GM23338 (cell line): ENCODE measurements around the gene DNAAF3. TPM values are rescaled to one million over a fixed set of nuclear protein-coding genes. Genes with fewer than 3 reads are reported as not detected.

ENCODE experiments used
- ATAC-seq: fragments of 200-7000 bp; cut with Tn5 transposase; 3 replicates; pipeline ENCODE4 v1.9.1; 2020
- DNase-seq: peaks from one replicate; pipeline ENCODE4 v3.0.0-alpha.2; 2015; ENCODE audit warnings: low spot score
- H2AFZ ChIP-seq: fragments of 200-600 bp; sonication (generic); 2 replicates; pipeline ENCODE4 v1.8.0; 2016; ENCODE audit warnings: antibody characterized with exemption, mild to moderate bottlenecking, moderate library complexity
- H3F3A ChIP-seq: fragments of 200-600 bp; sonication (generic); replicated peaks from 2 replicates; pipeline ENCODE4 v1.8.0; 2017; ENCODE audit warnings: antibody characterized with exemption, mixed run types, low read depth
- H3K27ac ChIP-seq: fragments of 200-600 bp; sonication (generic); 2 replicates; pipeline ENCODE4 v1.6.1; 2016; ENCODE audit warnings: low read depth
- H3K27me3 ChIP-seq: fragments of 200-600 bp; sonication (generic); 2 replicates; pipeline ENCODE4 v1.8.0; 2016; ENCODE audit warnings: mild to moderate bottlenecking, mixed run types, moderate library complexity; ENCODE audit not compliant: insufficient read depth
- H3K36me3 ChIP-seq: fragments of 200-600 bp; sonication (generic); 2 replicates; pipeline ENCODE4 v1.8.0; 2016; ENCODE audit warnings: mild to moderate bottlenecking; ENCODE audit not compliant: insufficient read depth
- H3K4me1 ChIP-seq: fragments of 200-600 bp; sonication (generic); 2 replicates; pipeline ENCODE4 v1.8.0; 2016; ENCODE audit warnings: mild to moderate bottlenecking, moderate library complexity; ENCODE audit not compliant: insufficient read depth
- H3K4me2 ChIP-seq: fragments of 200-600 bp; sonication (generic); 2 replicates; pipeline ENCODE4 v1.7.1; 2017; ENCODE audit warnings: mixed run types
- H3K4me3 ChIP-seq: fragments of 200-600 bp; sonication (generic); 2 replicates; pipeline ENCODE4 v1.6.1; 2016; ENCODE audit warnings: mixed run types
- H3K79me2 ChIP-seq: fragments of 200-600 bp; sonication (generic); replicated peaks from 2 replicates; pipeline ENCODE4 v1.8.0; 2017; ENCODE audit warnings: mild to moderate bottlenecking; ENCODE audit not compliant: insufficient read depth
- H3K9me2 ChIP-seq: fragments of 200-600 bp; sonication (generic); 2 replicates; pipeline ENCODE4 v1.8.0; 2017; ENCODE audit not compliant: insufficient read depth
- H4K20me1 ChIP-seq: fragments of 200-600 bp; sonication (generic); replicated peaks from 2 replicates; pipeline ENCODE4 v1.8.0; 2017; ENCODE audit warnings: mild to moderate bottlenecking; ENCODE audit not compliant: insufficient read depth
- H3K27ac Mint-ChIP-seq: 2 replicates; pipeline ENCODE4 v1.8.0; 2020; ENCODE audit warnings: inconsistent platforms, mild to moderate bottlenecking, moderate library complexity, mixed read lengths
- H3K27me3 Mint-ChIP-seq: 3 replicates; pipeline ENCODE4 v1.8.0; 2022; ENCODE audit warnings: low read depth, mild to moderate bottlenecking, moderate library complexity, mixed read lengths, inconsistent platforms; ENCODE audit not compliant: insufficient read depth, poor library complexity
- H3K36me3 Mint-ChIP-seq: 3 replicates; pipeline ENCODE4 v1.8.0; 2021; ENCODE audit warnings: low read depth, mild to moderate bottlenecking, inconsistent platforms, moderate library complexity, mixed read lengths
- H3K4me1 Mint-ChIP-seq: 3 replicates; pipeline ENCODE4 v1.8.0; 2020; ENCODE audit warnings: mild to moderate bottlenecking, inconsistent platforms, mixed read lengths
- H3K4me3 Mint-ChIP-seq: 3 replicates; pipeline ENCODE4 v1.8.0; 2021; ENCODE audit warnings: moderate library complexity, mild to moderate bottlenecking, inconsistent platforms, mixed read lengths
- H3K9me3 Mint-ChIP-seq: 3 replicates; pipeline ENCODE4 v1.8.0; 2020; ENCODE audit warnings: moderate library complexity, mild to moderate bottlenecking, inconsistent platforms, mixed read lengths
- CREB1 ChIP-seq: fragments of 250-450 bp; sonication (Bioruptor Pico); IDR thresholded peaks from 2 replicates; pipeline ENCODE4 v1.5.0; 2020; ENCODE audit warnings: low read depth, mild to moderate bottlenecking, moderate library complexity
- CTCF ChIP-seq, 2 experiments: fragments of 200-600 bp in 1 of 2; sonication (generic) in 1 of 2; conservative IDR thresholded peaks; 2 replicates each; pipeline versions ENCODE4 v1.5.1 to v1.6.1; 2016 to 2017; ENCODE audit warnings: antibody characterized with exemption in 2 of 2, low read depth in 2 of 2, mild to moderate bottlenecking in 2 of 2, moderate library complexity in 1 of 2
- EZH2phosphoT487 ChIP-seq: fragments of 200-600 bp; sonication (generic); IDR thresholded peaks from one replicate; pipeline ENCODE4 v1.8.1; 2018; ENCODE audit warnings: antibody characterized with exemption; ENCODE audit not compliant: unreplicated experiment
- JUNB ChIP-seq: IDR thresholded peaks from one replicate; pipeline ENCODE4 v1.6.1; 2016; ENCODE audit warnings: antibody characterized with exemption; ENCODE audit not compliant: unreplicated experiment
- NANOG ChIP-seq: IDR thresholded peaks from 2 replicates; pipeline ENCODE4 v1.6.1; 2016; ENCODE audit warnings: antibody characterized with exemption, borderline replicate concordance
- POLR2AphosphoS5 ChIP-seq: IDR thresholded peaks from 2 replicates; pipeline ENCODE4 v1.6.1; 2016; ENCODE audit warnings: antibody characterized with exemption, low read depth
- REST ChIP-seq: IDR thresholded peaks from one replicate; pipeline ENCODE4 v1.6.1; 2018; ENCODE audit warnings: antibody characterized with exemption; ENCODE audit not compliant: unreplicated experiment
- STAT1 ChIP-seq: IDR thresholded peaks from one replicate; pipeline ENCODE4 v1.6.1; 2016; ENCODE audit warnings: antibody characterized with exemption; ENCODE audit not compliant: unreplicated experiment
- ZNF331 ChIP-seq: fragments of 250-450 bp; sonication (Bioruptor Pico); IDR thresholded peaks from 2 replicates; pipeline ENCODE4 v1.5.0; 2020; ENCODE audit warnings: low read depth, mild to moderate bottlenecking, moderate library complexity
- ZNF462 ChIP-seq: fragments of 250-450 bp; sonication (Bioruptor Pico); IDR thresholded peaks from 2 replicates; pipeline ENCODE4 v1.5.0; 2020; ENCODE audit warnings: mild to moderate bottlenecking, moderate library complexity
- polyA plus RNA-seq: library from polyadenylated mRNA; unstranded; fragments of >200 nt; fragmentation: Nextera tagmentation; extraction: Ambion mirVana; gene quantifications from 2 replicates; pipeline ENCODE4 v1.2.1, GENCODE V29; 2016
- total RNA-seq: library from RNA; depleted of rRNA; stranded (reverse); fragments of >200 nt; shearing (Covaris generic); gene quantifications from 2 replicates; pipeline ENCODE4 v1.2.3, GENCODE V29; 2014

DNAAF3 gene
- total and polyA plus RNA-seq, 2 experiments from 2014 or later = 8.5 to 9.0 TPM

- Histone ChIP-seq H3K4me3 (no peak overlapping the region), H3K36me3 (no peaks in the 10 kb centered on the region), H3K79me2 (no peaks in the 10 kb centered on the region), H3F3A (0 out of 2 replicates have a peak, but pooled peaks cover 6% of the 10 kb centered on the region), H3K9me2 (no peaks in the 10 kb centered on the region), H3K4me2 (no peak overlapping the region), H3K4me1 (peaks cover 4% of the 10 kb centered on the region; the same call in 1 of the 2 replicates), H3K27ac (no peak overlapping the region), H3K27me3 (no peaks in the 10 kb centered on the region), H2AFZ (no peak overlapping the region), H4K20me1 (peaks cover 5% of the 10 kb centered on the region; the same call in 1 of the 2 replicates)
- Mint-ChIP-seq H3K27me3 (peaks cover 19% of the 10 kb centered on the region), H3K36me3 (peaks cover 13% of the 10 kb centered on the region), H3K9me3 (peaks cover 56% of the 10 kb centered on the region), H3K4me3 (no peak overlapping the region), H3K4me1 (peaks cover 5% of the 10 kb centered on the region; the same call in 1 of the 3 replicates), H3K27ac (no peak overlapping the region)
- DNase-seq (no peak), ATAC-seq (no peak)
- TF ChIP-seq STAT1 (no peak), JUNB (no peak), POLR2AphosphoS5 (no peak), REST (no peak), CREB1 (CRISPR knock-in tag) (no peak), ZNF462 (no peak), NANOG (no peak), ZNF331 (CRISPR knock-in tag) (no peak), CTCF (conservative IDR thresholded peaks at IDR 0.05; ENCODE audit: low read depth in 2 of 2) (no peak), EZH2phosphoT487 (no peak)
These were observed 47.1 kb upstream of the DNAAF3 start for GRCh38 chr19:55213547-55213946.
